GM12801 (cell line): ENCODE measurements around the gene NYNRIN.

Experiments used
- TF ChIP-seq, protein P1 (sequence below): IDR thresholded peaks from one replicate; pipeline ENCODE4 v1.5.1; 2011; ENCODE audit warnings: control low read depth; ENCODE audit not compliant: insufficient read length; ENCODE audit errors: extremely low read depth

NYNRIN gene

DNA sequence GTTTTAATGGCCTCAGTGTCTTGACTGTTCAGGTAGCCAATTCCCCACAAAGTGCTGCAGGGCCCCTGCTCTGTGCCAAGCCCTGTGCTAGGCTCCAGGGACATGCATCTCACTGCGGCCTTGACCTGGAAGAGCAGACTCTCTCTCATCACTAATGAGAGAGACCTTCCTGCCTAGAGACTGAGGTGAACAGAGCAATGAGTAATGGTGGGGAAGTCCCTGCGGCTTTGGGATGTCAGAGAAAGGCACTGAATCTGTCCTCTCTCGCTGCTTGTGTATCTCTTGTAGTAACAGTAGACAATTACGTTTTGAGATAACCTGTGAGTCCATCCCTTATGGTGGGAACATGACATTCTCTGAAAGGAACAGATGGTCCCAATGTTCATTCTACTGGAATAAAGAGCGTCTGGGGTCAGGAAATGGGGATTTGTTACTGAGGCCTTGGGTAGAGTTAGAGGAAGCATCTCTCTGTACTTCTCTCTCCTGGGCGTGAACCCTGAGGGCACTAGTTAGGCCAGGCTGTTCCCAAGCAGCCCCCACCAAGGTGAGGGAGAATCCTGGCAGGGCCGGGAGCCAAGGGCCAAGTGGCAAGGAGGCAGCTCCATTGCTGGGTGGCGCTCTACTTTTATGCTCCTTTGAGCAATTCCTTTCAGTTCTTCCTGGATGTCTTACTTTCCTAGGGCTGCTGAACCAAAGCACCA is 17.3 kb upstream of the NYNRIN start:
- TF ChIP-seq, protein P1, sequence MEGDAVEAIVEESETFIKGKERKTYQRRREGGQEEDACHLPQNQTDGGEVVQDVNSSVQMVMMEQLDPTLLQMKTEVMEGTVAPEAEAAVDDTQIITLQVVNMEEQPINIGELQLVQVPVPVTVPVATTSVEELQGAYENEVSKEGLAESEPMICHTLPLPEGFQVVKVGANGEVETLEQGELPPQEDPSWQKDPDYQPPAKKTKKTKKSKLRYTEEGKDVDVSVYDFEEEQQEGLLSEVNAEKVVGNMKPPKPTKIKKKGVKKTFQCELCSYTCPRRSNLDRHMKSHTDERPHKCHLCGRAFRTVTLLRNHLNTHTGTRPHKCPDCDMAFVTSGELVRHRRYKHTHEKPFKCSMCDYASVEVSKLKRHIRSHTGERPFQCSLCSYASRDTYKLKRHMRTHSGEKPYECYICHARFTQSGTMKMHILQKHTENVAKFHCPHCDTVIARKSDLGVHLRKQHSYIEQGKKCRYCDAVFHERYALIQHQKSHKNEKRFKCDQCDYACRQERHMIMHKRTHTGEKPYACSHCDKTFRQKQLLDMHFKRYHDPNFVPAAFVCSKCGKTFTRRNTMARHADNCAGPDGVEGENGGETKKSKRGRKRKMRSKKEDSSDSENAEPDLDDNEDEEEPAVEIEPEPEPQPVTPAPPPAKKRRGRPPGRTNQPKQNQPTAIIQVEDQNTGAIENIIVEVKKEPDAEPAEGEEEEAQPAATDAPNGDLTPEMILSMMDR = no peak

DNA sequence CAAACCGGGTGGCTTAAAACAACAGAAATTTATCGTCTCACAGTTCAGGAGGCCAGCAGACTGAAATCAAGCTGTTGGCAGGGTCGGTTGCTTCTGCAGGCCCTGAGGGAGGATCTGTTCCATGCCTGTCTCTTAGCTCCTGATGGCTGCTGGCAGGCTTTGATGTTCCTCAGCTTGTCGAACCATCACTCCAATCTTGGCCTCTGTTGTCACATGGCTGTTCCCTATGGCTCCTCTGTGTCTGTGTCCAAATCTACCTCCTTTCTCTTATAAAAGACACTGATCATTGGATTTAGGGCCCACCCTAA is 16.8 kb upstream of the NYNRIN start:
- TF ChIP-seq, protein P1 = no peak

DNA sequence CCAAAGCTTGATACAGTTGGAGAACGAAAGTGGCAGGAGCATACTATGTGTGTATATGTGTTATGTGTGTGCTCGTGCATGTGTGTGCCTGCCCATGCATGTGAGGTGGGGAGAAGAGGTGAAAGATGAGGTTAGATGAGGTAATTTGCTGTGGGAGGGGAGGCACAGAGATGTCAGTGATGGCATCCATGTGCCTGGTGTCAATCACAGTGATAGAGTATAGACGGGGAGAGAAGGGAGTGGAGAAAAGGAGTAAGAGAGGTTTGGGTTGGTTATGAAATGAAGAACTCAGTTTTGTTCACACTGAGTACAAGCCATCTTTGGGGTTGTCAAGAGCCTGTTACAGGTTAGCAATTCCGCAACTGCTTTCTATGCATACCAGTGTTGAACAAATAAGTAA is 14.6 kb upstream of the NYNRIN start:
- TF ChIP-seq, protein P1 = no peak

DNA sequence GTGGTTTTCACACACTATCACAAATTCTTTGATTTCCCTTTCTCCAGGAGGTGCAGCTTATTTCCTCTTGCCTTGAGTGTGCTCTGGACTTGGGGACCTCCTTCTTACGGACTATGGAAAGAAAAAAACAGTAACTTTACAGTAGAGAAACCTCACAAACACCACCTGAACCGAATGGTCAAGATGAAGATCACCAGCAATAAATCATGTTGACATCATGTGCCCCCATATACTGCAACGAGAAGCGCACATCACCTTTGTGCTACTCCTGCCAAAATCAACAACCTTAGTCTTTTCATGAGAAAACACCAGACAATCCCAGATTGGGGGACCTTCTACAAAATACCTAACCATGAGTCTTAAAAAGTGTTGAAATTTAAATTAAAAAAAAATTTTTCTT is 13.3 kb upstream of the NYNRIN start:
- TF ChIP-seq, protein P1 = no peak

DNA sequence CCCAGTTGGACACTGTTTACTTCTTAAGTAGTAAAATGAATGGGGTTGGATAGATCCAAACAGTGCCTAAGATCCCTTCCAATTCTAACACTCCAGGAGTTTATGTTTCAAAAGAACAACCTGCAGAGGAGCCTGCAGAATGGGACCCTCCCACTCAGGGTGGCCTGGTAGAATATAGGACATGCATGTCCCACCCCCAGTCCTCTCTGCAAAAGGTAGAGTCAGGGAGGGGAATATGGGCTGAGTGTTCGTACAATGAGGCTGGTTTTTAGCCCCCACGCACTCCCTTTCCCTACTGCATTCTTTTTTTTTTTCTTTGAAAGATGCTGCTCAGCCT is 11.8 kb upstream of the NYNRIN start:
- TF ChIP-seq, protein P1 = no peak

DNA sequence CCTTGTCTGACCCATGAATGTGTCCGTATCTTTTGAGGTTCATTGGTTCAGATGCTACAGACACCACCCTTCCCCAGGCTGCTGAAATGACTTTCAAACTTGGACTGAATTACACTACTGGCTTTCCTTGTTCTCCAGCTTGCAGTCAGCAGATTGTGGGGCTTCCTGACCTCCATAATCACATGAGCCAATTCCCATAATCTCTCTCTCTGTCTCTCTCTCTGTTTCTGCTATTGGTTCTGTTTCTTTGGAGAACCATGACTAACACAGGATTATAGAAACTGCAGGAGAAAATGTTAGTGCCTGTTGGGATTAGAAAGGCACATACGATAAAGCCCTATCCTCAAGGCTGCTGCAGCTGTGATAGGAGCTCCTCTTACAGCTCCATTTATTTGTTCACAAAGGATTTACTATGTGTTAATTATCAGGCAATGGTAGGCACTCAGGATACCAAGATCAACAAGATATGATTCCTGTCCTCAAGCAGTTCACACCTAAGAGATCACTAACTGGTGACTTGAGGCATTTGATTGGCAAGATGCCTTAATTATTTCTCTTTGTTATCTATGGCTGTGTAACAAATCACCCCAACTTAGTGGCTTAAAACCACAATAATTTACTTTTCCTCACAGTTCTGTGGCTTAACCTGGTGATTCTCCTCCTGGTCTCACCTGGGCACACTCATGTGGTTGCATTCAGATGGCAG is 10.2 kb upstream of the NYNRIN start:
- TF ChIP-seq, protein P1 = no peak

DNA sequence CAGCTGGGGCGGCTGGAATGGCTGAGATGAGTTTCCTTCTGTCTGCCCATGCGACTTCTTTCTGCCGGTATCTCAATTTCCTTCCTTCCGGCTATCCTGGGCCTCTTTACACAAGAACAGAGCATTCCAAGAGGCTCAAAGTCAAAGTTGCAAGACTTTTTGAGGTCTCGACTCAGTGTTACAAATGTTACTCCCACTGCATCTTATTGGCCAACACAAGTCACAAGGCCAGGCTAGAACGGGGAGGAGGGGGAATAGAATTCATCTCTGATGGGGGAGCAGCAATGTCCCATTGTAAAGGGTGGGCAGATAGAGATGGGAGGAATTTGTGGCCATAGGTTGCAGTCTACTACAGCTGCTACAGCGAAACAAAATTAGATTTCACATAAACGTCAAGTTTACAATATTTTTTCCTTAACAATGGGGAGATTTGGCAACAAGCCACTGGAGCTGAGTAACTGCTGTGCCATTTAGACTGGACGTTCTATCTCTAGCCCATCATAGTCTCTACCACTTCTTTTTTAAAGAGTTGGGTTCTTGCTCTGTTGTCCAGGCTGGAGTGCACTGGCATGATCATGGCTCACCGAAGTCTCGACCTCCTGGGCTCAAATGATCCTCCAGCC is 9.5 kb upstream of the NYNRIN start:
- TF ChIP-seq, protein P1 = no peak
